Skeletal muscle satellite cell (primary cell): ENCODE data around the gene FAM186B. TPM values are rescaled to one million over a fixed set of nuclear protein-coding genes. Genes with fewer than 3 reads are reported as not detected.

Source experiments
- H3K27me3 ChIP-seq: 2 replicates; pipeline ENCODE4 v1.7.0; 2013; ENCODE audit warnings: low read length; ENCODE audit not compliant: control insufficient read depth, insufficient read depth
- H3K36me3 ChIP-seq: 2 replicates; pipeline ENCODE4 v1.7.0; 2013; ENCODE audit warnings: mild to moderate bottlenecking, control low read depth, low read length; ENCODE audit not compliant: insufficient read depth
- H3K4me1 ChIP-seq: 2 replicates; pipeline ENCODE4 v1.7.0; 2013; ENCODE audit warnings: low read length; ENCODE audit not compliant: control insufficient read depth, insufficient read depth
- H3K4me2 ChIP-seq: 2 replicates; pipeline ENCODE4 v1.7.0; 2013; ENCODE audit warnings: mild to moderate bottlenecking, low read length
- H3K4me3 ChIP-seq: 2 replicates; pipeline ENCODE4 v1.7.0; 2013; ENCODE audit warnings: low read length
- H3K9ac ChIP-seq: 2 replicates; pipeline ENCODE4 v1.7.0; 2013; ENCODE audit warnings: mild to moderate bottlenecking, low read depth, low read length, moderate library complexity
- H3K9me3 ChIP-seq: replicated peaks from 2 replicates; pipeline ENCODE4 v1.7.0; 2013; ENCODE audit warnings: mild to moderate bottlenecking, control low read depth, low read length
- small RNA-seq: library from RNA; depleted of rRNA; stranded (forward); fragments of <200 nt; gene quantifications from one replicate; pipeline ENCODE3, GENCODE V24; 2012

Gene FAM186B

DNA sequence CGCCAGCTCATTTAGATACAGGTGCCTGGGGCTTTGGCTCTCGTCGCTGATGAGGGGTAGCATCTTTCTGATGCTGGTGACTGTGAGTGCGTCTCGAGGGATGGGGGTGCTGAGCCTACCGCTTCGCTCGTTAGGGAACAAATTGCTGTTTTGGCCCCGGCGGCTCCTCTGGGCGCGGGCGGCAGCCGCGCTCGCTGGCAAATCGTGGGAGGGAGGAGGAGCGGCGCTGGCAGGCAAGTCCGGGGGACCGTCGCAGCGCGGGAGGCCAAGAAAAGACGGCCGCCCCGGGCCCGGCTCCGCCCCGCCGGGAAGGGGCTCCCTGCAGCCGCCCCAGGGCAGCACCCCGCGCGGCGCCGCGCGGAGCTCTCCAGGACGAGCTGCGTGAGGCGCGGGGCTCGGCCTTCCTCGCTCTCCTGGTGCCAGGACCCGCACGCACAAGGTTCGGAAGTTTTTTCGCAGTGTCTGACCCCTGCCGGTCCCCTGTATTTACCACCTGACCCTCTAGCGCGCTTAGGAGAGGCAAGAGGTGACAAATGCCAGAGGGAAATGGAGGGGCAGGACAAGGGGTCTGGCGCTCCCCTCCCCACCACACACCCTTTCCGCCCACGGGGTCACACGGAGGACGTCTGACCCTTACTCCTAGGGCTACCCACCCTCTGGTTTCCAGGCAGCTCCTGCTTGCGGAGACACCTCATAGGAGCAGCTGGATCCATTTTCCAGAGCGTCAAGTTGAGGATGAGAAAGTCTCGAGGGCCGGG, 67.5 kb downstream of the FAM186B start:
- no peak overlapping the region for H3K9ac ChIP-seq

More for the DNA sequence above, 67.5 kb downstream of the FAM186B start:
- Histone ChIP-seq H3K4me3 (peak overlapping the region; percentile 61), H3K9me3 (no peaks in the 10 kb centered on the region), H3K27me3 (peaks cover 43% of the 10 kb centered on the region), H3K4me1 (peaks cover 15% of the 10 kb centered on the region), H3K4me2 (peak overlapping the region; percentile 86), H3K36me3 (no peaks in the 10 kb centered on the region)

Small RNA genes within 50 kb of the gene (small RNA-seq; reads per million reads assigned to genes)
- gene HIGD1AP9 (not detected), gene POLR2KP1 (not detected), gene RNU6-834P (not detected)
